Inferior parietal cortex (tissue), 1 donor: ENCODE results near the gene G0S2.

Experiments used
- DNase-seq: peaks from one replicate; pipeline ENCODE4 v3.0.0-alpha.2; 2016; ENCODE audit errors: extremely low spot score

The G0S2 gene

GRCh38 chr1:209674957-209675564, at the start of gene G0S2:
Gene G0S2 (plus strand): TSS chr1:209675412. CDS start chr1:209675685, 273 bp downstream.
- DNase-seq = no peak

- DNase-seq = no peak
Observed at GRCh38 chr1:209625791-209626285, 49.4 kb upstream of the G0S2 start.

- no peak for DNase-seq
Observed at GRCh38 chr1:209626346-209627026, 48.7 kb upstream of the G0S2 start.

- DNase-seq = no peak
Observed at GRCh38 chr1:209627027-209627731, 48.0 kb upstream of the G0S2 start.

GRCh38 chr1:209627732-209628196, 47.4 kb upstream of the G0S2 start:
- peak; percentile 93 for DNase-seq

GRCh38 chr1:209628618-209629299, 46.5 kb upstream of the G0S2 start:
- no peak for DNase-seq

- DNase-seq = peak; percentile 52
Observed at GRCh38 chr1:209629621-209630382, 45.4 kb upstream of the G0S2 start.

- no peak for DNase-seq
Observed at GRCh38 chr1:209630383-209631225, 44.6 kb upstream of the G0S2 start.

GRCh38 chr1:209633335-209633997, 41.7 kb upstream of the G0S2 start:
- no peak for DNase-seq

- DNase-seq = no peak
Observed at GRCh38 chr1:209634005-209634737, 41.0 kb upstream of the G0S2 start.

GRCh38 chr1:209635850-209636249, 39.4 kb upstream of the G0S2 start:
- DNase-seq = no peak

- peak; percentile 73 for DNase-seq
Observed at GRCh38 chr1:209641832-209642172, 33.4 kb upstream of the G0S2 start.

GRCh38 chr1:209642816-209643215, 32.4 kb upstream of the G0S2 start:
- DNase-seq = no peak

GRCh38 chr1:209643285-209644020, 31.8 kb upstream of the G0S2 start:
- peak; percentile 80 for DNase-seq

GRCh38 chr1:209645574-209646452, 29.4 kb upstream of the G0S2 start:
- no peak for DNase-seq

- DNase-seq = no peak
Observed at GRCh38 chr1:209646558-209646957, 28.7 kb upstream of the G0S2 start.

- DNase-seq = no peak
Observed at GRCh38 chr1:209647156-209647555, 28.1 kb upstream of the G0S2 start.

- no peak for DNase-seq
Observed at GRCh38 chr1:209648346-209648745, 26.9 kb upstream of the G0S2 start.
